Activated T-cell treated with anti-CD3 and anti-CD28 coated beads, Interleukin-2, amount 50 U/mL, for 48 hours (primary cell): ENCODE data around the gene SLC25A10.
"Not testable (repeated sequence)": the region's sequence is repeated elsewhere in the genome, so short reads cannot be mapped to it uniquely, and the experiment has no call there.

ENCODE experiments used
- DNase-seq, 2 experiments: peaks; one replicate each; pipeline ENCODE4 v3.0.0-alpha.2; 2020

SLC25A10 gene

DNA sequence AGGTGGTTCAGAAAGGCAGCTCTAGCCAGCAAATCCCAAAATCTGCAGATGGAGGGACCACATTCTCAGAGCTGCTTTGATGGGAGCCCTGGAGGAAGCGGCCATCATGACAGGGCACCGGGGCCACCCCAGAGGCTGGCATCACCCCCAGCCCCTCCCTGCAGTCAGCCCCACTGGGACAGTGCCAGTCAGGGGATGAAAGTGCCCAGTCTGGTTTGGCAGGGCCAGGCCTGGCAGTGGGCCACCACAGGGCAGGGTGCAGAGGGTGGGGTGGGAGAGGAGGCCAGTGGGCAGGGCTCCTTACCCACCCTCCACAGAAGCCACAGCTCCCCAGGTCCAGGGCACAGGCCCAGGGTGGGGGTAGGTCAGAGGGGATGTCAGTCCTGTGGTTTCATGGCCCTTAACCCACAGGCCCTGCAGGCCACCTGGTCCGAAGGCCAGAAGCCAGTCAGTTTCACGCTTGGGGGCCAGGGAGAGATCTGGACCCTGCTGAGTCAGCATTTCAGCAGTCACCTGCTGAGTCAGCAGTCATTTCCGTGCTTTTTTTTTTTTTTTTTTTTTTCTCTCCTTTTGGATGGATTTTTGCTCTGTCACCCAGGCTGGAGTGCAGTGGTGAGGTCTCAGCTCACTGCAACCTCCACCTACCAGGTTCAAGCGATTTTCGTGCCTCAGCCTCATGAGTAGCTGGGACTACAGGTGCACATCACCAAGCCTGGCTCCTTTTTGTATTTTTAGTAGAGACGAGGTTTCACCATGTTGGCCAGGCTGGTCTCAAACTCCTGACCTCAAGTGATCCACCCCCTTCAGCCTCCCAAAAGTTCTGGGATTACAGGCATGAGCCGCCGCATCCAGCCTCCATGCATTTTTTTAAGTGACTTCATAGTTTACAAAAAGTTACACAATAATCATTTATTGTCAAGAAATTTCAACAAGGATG, 10.4 kb downstream of the SLC25A10 start:
- no peak for DNase-seq

GRCh38 chr17:81723651-81724209, 11.6 kb downstream of the SLC25A10 start:
- no peak for DNase-seq

DNA sequence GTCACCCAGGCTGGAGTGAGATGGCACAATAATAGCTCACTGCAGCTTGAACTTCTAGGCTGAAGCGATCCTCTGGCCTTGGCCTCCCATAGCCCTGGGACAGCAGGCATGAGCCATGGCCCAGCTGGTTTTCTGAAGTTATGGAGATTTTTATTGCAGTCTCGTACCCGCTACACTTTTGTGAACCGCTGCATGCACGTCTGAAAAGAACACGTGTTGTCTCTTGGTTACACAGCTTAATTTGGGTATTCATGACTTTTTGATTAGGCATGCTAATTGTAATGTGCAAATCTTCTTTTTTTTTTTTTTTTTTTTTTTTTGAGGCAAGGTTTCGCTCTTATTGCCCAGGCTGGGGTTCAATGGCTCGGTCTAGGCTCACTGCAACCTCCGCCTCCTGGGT, 13.4 kb downstream of the SLC25A10 start:
- no peak for DNase-seq

- no peak for DNase-seq
Measured at GRCh38 chr17:81726004-81726403, 13.9 kb downstream of the SLC25A10 start.

GRCh38 chr17:81727324-81728031, 15.4 kb downstream of the SLC25A10 start:
- DNase-seq, result no peak

- DNase-seq, result peak; percentile 82 to 88
Measured at GRCh38 chr17:81733507-81734404, 21.7 kb downstream of the SLC25A10 start.

DNA sequence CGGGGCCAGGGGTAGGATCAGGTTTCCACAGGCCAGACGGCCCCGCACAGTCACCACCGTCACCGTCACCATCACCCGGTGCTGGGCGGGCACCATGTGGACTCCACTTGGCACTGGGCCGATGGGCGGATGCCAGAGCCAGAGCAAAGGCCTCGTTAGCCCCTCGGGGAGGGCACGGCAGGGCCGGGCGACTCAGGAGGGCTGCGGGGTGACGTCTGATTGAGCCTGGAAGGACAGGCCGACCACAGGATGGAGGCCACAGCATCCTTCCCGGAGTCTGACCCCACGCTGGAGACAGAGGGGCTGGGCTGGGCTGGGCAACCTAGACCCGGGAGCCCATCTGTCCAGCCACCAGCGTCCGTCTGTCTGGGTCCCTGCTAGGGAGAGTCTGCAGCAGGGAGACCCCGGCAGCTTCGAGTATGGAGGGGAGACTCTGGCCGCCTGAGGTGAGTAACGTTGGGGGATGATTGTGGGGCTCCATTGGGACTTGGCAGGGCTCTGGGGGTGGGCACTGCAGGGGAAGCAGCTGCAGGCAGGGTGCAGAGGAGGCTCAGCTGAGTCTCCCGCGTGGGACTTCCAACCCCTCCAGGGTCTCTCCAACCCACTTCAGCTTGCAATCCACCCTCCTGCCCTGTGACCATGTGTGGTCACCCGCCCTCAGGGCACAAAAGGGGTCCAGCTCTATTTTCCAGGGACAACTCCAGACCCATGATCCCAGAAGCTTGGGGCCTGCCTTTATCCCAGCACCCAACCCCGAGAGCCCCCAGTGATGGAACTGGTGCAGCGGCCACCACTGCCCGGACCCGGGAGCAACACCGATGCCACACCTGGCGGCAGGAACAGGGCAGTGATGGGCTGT, 22.6 kb downstream of the SLC25A10 start:
- no peak for DNase-seq

DNA sequence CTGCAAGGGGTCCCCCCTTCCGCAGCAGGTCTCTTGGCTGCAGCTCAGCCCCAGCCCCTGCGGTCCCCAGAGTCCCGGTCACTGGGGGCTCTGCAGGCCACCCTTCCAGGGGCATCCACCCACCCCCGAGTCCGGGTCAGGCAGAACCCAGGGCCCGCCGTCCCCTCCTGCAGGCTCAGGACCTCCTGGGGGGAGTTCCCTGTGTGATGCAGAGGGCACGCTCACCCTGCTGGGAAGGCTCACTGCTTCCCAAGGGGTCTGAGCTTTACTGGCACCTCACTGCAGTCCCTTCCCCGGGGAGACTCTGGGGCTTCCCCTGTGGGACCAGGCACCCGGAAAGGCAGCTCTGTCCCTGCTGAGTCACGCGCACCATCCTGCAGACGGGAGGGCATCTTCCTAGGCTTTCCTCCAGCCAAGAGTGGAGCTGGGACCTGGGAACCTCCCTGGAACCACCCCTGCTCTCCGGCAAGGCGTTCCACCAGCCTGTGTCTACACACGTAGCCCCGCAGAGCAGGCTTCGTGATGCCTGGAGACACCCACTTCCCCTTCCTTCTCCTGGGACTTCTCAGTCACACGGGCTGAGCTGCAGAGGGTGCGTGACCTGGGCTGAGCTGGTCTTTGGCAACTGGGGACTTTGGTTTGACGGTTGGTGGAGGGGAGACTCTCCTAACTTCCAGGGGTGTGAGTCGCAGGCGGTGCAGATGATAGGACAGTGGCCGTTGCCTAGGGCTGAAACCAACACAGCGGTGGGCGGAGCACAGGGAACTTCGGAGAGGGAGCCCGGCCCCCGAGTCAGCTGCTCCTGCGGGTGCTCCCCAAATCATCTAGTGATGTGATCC, 23.4 kb downstream of the SLC25A10 start:
- no peak for DNase-seq

DNA sequence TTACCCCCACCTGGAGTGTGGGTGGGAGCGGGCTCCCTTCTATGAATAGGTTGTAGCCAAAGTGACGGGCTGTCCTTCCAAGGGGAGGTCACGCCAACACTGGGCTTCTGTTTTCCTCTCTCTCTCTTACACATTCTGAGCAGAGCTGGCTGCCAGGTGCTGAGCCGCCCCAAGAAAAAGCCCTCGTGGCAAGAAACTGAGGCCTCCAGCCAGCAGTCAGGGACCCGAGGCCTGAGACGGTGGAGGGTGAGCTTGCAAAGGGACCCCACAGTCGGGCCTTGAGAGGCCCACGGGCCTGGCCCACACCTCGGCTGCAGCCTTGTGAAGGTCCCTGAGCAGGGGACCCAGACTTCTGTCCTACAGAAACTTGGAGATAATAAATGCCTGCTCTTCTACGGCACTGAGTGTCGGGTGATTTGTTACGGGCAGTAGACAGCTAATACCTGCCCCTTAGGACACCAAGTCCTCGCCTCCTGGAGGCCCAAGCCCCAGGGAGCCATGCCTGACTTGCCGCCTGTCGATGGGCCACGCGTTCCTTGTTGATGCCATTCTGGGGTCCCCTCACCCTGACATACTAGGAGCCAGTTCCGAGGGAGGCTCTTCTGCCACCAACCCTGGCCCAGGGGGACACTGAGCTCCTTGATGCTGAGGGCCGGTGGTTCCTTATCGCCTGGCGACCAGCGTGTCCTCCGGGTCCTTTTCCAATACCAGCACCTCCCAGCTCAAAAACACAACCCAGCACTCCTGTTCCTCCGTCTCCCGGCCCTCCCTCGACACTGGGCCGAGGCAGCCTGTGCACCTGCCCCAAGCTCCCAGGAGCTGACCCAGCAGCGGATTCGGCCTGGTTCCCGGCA, 26.1 kb downstream of the SLC25A10 start:
- DNase-seq, result no peak

DNA sequence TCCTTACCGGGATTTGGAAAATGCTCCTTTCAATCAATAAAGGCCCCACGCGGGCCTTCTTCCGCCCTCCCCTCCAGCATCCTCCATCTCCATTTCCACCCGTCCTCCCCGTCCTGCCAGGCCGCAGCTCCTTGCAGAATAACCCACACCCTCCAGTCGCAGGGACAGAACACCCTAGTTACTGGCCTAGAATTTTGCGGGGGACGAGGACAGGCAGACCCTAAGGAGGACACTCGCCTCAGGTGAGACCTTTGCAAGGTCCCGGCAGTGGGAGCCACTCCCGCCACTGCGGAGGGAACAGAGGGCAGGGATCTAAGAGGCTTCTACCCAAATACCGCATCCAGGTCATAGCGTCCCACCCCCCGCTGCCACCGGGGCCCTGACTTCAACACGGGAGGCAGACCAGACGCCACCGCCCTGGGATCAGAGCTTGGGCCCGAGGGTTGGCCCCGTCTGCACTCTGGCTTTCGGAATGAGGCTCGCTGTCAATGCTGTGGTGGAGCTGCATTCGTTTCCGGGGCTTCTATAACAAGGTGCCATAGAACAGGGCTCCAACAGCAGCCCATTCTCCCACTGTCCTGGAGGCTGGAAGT, 26.8 kb downstream of the SLC25A10 start:
- DNase-seq, result no peak

GRCh38 chr17:81739593-81739992, 27.5 kb downstream of the SLC25A10 start:
- DNase-seq, result not testable (repeated sequence)

- no peak for DNase-seq
Measured at GRCh38 chr17:81740395-81740961, 28.4 kb downstream of the SLC25A10 start.

- no peak for DNase-seq
Measured at GRCh38 chr17:81741049-81741593, 29.0 kb downstream of the SLC25A10 start.

DNA sequence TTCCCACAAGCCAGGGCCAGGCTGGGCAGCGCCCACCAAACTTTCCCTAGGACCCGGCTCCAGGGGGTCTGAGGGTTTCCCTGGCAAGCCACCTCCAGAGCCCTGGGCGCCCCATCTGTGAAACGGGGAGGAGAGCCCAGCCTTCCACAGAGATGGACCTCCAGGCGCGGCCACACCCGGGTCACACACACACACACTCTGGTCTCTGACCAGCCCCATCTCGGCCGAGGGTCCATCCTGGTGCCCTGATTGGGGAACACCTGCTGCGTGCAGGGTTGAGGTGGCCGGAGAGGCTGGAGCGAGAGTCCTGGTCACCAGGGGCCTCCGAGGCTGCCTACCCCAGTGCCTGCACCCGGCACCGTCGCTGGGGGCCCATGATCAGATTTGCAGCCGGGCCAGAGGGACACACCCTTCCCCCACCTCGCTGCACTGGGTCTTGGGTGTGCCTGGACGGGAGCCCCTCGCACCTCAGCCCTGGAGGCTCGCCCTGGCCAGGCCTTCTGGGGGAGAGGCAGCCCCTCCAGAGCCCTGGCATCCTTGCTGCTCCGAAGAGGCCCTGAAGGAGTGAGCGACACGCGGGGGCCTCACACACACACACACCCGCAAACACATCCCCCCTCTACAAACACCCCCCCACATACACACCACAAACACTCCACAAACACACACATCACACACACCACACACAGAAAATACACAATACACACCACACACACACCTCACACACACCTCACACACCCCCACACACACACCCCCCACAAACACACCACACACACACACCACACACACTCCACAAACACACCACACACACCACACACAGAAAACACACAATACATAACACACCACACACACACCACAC, 29.7 kb downstream of the SLC25A10 start:
- no peak for DNase-seq
